ENCODE measurements around the gene SYTL3. TPM values are rescaled to one million over a fixed set of nuclear protein-coding genes. Genes with fewer than 3 reads are reported as not detected.

Gene SYTL3
- total and polyA plus RNA-seq, 2 of the 8 experiments (the other 6 are each of a cell fraction or from before 2014, with no cell fraction given): 0.27 to 0.99 TPM

- H3K56ac ChIP-seq (replicated peaks; ENCODE audit: insufficient read length, low read depth, low read length): no peak overlapping the region
- no peak overlapping the region for H2BK15ac ChIP-seq (ENCODE audit: low read length)
- CTCF ChIA-PET (ENCODE audit: partially characterized antibody): interaction anchor here (0.6 to 6.4 kb wide), 7 partner anchors 12 to 896 kb away, joined by 3 to 39 read pairs (median 3); no protein-coding TSS in a partner anchor
- no peaks in the 10 kb centered on the region for H3K79me1 ChIP-seq (ENCODE audit: low read depth, low read length)
- H4K5ac ChIP-seq (ENCODE audit: insufficient read length, low read depth, low read length): no peak overlapping the region
- no peak overlapping the region for H3K14ac ChIP-seq (ENCODE audit: insufficient read length)
- H3K4me1 ChIP-seq (replicated peaks in 1 of 4; ENCODE audit: control insufficient read depth in 3 of 4, insufficient read depth in 4 of 4, low read length in 3 of 4): no peaks in the 10 kb centered on the region
- no peak overlapping the region for H3K4me3 ChIP-seq (ENCODE audit: extremely low read depth in 1 of 4, insufficient read depth in 2 of 4, low read depth in 3 of 4, low read length in 4 of 4)
- H2BK12ac ChIP-seq (ENCODE audit: low read depth, low read length): no peak overlapping the region
- DNase-seq (ENCODE audit: low read depth in 1 of 2, low spot score in 2 of 2) (no peak), FAIRE-seq (no peak)
- no peak overlapping the region for H3K9ac ChIP-seq (replicated peaks in 1 of 4; ENCODE audit: extremely low read depth in 1 of 4, low read depth in 3 of 4, low read length in 3 of 4)
- no peak overlapping the region for H3K27ac ChIP-seq (ENCODE audit: low read depth, low read length)
- WGBS, 2 experiments (ENCODE audit: extremely low coverage in 1 of 2, insufficient coverage in 1 of 2, insufficient read length in 1 of 2, insufficient replicate concordance in 2 of 2, low coverage in 1 of 2, low lambda C conversion rate in 2 of 2, missing lambda C conversion rate in 1 of 2): 93% methylated on average over 6 of the region's 6 CpGs; no CpG with 5 or more reads in 1 of the 2 experiments
- no peak overlapping the region for H3K18ac ChIP-seq (ENCODE audit: extremely low read depth, low read length)
- TF ChIP-seq, protein P1, sequence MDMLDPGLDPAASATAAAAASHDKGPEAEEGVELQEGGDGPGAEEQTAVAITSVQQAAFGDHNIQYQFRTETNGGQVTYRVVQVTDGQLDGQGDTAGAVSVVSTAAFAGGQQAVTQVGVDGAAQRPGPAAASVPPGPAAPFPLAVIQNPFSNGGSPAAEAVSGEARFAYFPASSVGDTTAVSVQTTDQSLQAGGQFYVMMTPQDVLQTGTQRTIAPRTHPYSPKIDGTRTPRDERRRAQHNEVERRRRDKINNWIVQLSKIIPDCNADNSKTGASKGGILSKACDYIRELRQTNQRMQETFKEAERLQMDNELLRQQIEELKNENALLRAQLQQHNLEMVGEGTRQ (IDR thresholded peaks at IDR 0.05; ENCODE audit: low read length): no peak
- TF ChIP-seq SIX5 (IDR thresholded peaks at IDR 0.05; ENCODE audit: low read depth, low read length) (no peak), MAX (IDR thresholded peaks at IDR 0.05) (no peak), SP1 (IDR thresholded peaks at IDR 0.05; ENCODE audit: low read depth, low read length) (no peak), KDM5A (IDR thresholded peaks at IDR 0.05; ENCODE audit: low read length) (no peak), TEAD4 (IDR thresholded peaks at IDR 0.05; ENCODE audit: low read depth, low read length) (no peak), ZNF274 (IDR thresholded peaks at IDR 0.05; ENCODE audit: borderline replicate concordance, extremely low read depth, low read length) (no peak), JUND (IDR thresholded peaks at IDR 0.05; ENCODE audit: low read length) (no peak)
- TF ChIP-seq, protein P2, sequence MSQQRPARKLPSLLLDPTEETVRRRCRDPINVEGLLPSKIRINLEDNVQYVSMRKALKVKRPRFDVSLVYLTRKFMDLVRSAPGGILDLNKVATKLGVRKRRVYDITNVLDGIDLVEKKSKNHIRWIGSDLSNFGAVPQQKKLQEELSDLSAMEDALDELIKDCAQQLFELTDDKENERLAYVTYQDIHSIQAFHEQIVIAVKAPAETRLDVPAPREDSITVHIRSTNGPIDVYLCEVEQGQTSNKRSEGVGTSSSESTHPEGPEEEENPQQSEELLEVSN (IDR thresholded peaks at IDR 0.05): no peak
- H3K79me2 ChIP-seq (ENCODE audit: control insufficient read depth in 1 of 2, insufficient read depth in 2 of 2, low read length in 2 of 2): no peaks in the 10 kb centered on the region
- H3K36me3 ChIP-seq (ENCODE audit: control insufficient read depth in 2 of 4, insufficient read depth in 4 of 4, low read length in 3 of 4): no peaks in the 10 kb centered on the region
- no peak overlapping the region for H3K4ac ChIP-seq (replicated peaks; ENCODE audit: insufficient read length, low read depth, low read length)
- no peaks in the 10 kb centered on the region for H3K9me3 ChIP-seq (ENCODE audit: insufficient read depth in 2 of 2, low read depth in 1 of 2, low read length in 1 of 2)
- no peak overlapping the region for H3K4me2 ChIP-seq (ENCODE audit: insufficient read depth in 1 of 2, low read depth in 2 of 2, low read length in 2 of 2)
- H3K23ac ChIP-seq (ENCODE audit: insufficient read length): no peak overlapping the region
- H3K27me3 ChIP-seq (replicated peaks in 1 of 4; ENCODE audit: control insufficient read depth in 3 of 4, extremely low read depth in 1 of 4, insufficient read depth in 3 of 4, low read length in 3 of 4): no peaks in the 10 kb centered on the region
- POLR2A ChIA-PET (ENCODE audit: partially characterized antibody): no interaction called here
- H2BK5ac ChIP-seq (ENCODE audit: low read depth, low read length): no peak overlapping the region
- H3K23me2 ChIP-seq (ENCODE audit: low read depth, low read length): no peaks in the 10 kb centered on the region
- H4K91ac ChIP-seq (replicated peaks; ENCODE audit: insufficient read length, low read length): no peak overlapping the region
- H2AK5ac ChIP-seq (ENCODE audit: low read depth, low read length): no peak overlapping the region
- H2BK120ac ChIP-seq (replicated peaks; ENCODE audit: low read depth, low read length): no peak overlapping the region
- H2BK20ac ChIP-seq (ENCODE audit: low read length): no peak overlapping the region
- H4K20me1 ChIP-seq (replicated peaks in 1 of 2; ENCODE audit: control insufficient read depth in 1 of 2, insufficient read depth in 2 of 2, low read length in 2 of 2): no peaks in the 10 kb centered on the region
- H4K8ac ChIP-seq (ENCODE audit: extremely low read depth, insufficient read depth, low read length): no peak overlapping the region; the same call in 1 of the 2 replicates
- H2AFZ ChIP-seq (ENCODE audit: low read length): no peak overlapping the region
These were observed 22.9 kb downstream of the SYTL3 start for GRCh38 chr6:158672726-158673125.
